Vagina (tissue), 2 donors: ENCODE results near the gene ACOT11.

ENCODE experiments used
- POLR2A ChIP-seq, 2 donors: fragments of 450-650 bp; IDR thresholded peaks; one replicate each; pipeline ENCODE4 v1.6.1; 2017; ENCODE audit warnings: antibody characterized with exemption in 2 of 2, mild to moderate bottlenecking in 2 of 2, moderate library complexity in 2 of 2
- POLR2AphosphoS5 ChIP-seq, 2 donors: sonication (generic); formaldehyde crosslinking; IDR thresholded peaks; one replicate each; pipeline ENCODE4 v1.9.0; 2017; ENCODE audit warnings: antibody characterized with exemption in 2 of 2, mild to moderate bottlenecking in 2 of 2, low read depth in 1 of 2; ENCODE audit not compliant: insufficient read depth in 1 of 2
- TF ChIP-seq, protein P1 (sequence below), 3 experiments: fragments of 450-650 bp in 2 of 3; fragments of 200-600 bp in 1 of 3; sonication (generic) in 1 of 3; IDR thresholded peaks; one replicate each; pipeline ENCODE4 v1.5.1; 2017 to 2019; ENCODE audit warnings: antibody characterized with exemption in 3 of 3, mild to moderate bottlenecking in 2 of 3, moderate library complexity in 2 of 3

DNA sequence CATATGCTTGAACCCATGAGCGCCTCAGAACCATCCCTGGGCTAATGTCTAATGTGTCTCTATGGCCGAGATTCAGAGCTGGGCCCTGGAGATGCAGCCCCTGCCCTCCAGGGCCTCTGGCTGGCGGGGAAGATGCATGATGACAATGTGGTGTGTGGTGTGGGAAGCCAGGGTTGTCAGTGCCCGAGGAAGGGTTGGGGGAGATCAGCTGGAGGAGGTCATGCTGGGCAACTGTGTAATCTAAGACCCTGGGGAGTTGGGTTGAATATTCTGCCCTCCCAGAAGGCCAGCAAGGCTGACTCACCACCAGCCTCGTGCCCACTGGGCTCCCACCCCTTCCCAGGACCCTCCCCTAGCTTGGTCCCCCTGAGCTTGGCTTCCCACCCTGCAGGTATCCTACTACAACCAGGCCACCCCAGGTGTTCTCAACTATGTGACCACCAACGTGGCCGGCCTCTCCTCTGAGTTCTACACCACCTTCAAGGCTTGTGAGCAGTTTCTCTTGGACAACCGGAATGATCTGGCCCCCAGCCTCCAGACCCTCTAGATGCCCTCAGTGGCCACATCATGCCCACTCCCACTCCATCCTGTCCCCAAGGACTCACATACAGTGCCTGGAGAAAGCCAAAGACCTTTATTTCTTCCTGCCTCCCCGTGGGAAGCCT is 60.7 kb downstream of the ACOT11 start:
- TF ChIP-seq POLR2A (IDR thresholded peaks at IDR 0.05) (no peak), POLR2AphosphoS5 (IDR thresholded peaks at IDR 0.05; ENCODE audit: insufficient read depth in 1 of 2, low read depth in 1 of 2) (no peak)
- TF ChIP-seq, protein P1, sequence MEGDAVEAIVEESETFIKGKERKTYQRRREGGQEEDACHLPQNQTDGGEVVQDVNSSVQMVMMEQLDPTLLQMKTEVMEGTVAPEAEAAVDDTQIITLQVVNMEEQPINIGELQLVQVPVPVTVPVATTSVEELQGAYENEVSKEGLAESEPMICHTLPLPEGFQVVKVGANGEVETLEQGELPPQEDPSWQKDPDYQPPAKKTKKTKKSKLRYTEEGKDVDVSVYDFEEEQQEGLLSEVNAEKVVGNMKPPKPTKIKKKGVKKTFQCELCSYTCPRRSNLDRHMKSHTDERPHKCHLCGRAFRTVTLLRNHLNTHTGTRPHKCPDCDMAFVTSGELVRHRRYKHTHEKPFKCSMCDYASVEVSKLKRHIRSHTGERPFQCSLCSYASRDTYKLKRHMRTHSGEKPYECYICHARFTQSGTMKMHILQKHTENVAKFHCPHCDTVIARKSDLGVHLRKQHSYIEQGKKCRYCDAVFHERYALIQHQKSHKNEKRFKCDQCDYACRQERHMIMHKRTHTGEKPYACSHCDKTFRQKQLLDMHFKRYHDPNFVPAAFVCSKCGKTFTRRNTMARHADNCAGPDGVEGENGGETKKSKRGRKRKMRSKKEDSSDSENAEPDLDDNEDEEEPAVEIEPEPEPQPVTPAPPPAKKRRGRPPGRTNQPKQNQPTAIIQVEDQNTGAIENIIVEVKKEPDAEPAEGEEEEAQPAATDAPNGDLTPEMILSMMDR (IDR thresholded peaks at IDR 0.05): no peak
